Measurements from ENCODE around the gene NOP9. TPM values are rescaled to one million over a fixed set of nuclear protein-coding genes. Genes with fewer than 3 reads are reported as not detected.

NOP9 gene
- total and polyA plus RNA-seq, 8 donors = 22.4 to 28.4 (median 25.1) TPM

GRCh38 chr14:24311837-24312615, 12.4 kb downstream of the NOP9 start:
- TF ChIP-seq CTCF (IDR thresholded peaks at IDR 0.05) = peak in 1 of 2 donors; percentile 16
- peaks cover 0 to 20% of the 10 kb centered on the region in 2 donors for H3K36me3 ChIP-seq
- H3K27ac ChIP-seq = peak overlapping the region; percentile 86 to 95
- intact Hi-C loops (cut with DNase I) = no loop called here
- H3K27me3 ChIP-seq = peaks cover 0 to 16% of the 10 kb centered on the region in 2 donors
- peak overlapping the region in 1 of 2 donors; percentile 64 for H3K4me3 ChIP-seq
- DNase-seq = no peak
- no peaks in the 10 kb centered on the region for H3K9me3 ChIP-seq
- peaks cover 38 to 96% of the 10 kb centered on the region in 2 donors for H3K4me1 ChIP-seq
- no peak for ATAC-seq

- Histone ChIP-seq H3K36me3 (peaks cover 0 to 14% of the 10 kb centered on the region in 2 donors), H3K4me3 (peak overlapping the region in 1 of 2 donors; percentile 64), H3K9me3 (no peaks in the 10 kb centered on the region), H3K4me1 (peaks cover 38 to 100% of the 10 kb centered on the region in 2 donors), H3K27ac (peak overlapping the region; percentile 86 to 95), H3K27me3 (peaks cover 0 to 16% of the 10 kb centered on the region in 2 donors)
- ATAC-seq (no peak), DNase-seq (peak in 2 of 4 donors; percentile 31 to 72)
- intact Hi-C loops (cut with DNase I) = no loop called here
- no peak for TF ChIP-seq CTCF (IDR thresholded peaks at IDR 0.05)
Observed at GRCh38 chr14:24312736-24313507, 13.3 kb downstream of the NOP9 start.

GRCh38 chr14:24313913-24314312, 14.3 kb downstream of the NOP9 start:
- peaks cover 0 to 24% of the 10 kb centered on the region in 2 donors for H3K27me3 ChIP-seq
- H3K4me3 ChIP-seq = peak overlapping the region in 1 of 2 donors; percentile 32
- no peaks in the 10 kb centered on the region for H3K9me3 ChIP-seq
- intact Hi-C loops (cut with DNase I) = no loop called here
- H3K36me3 ChIP-seq = peaks cover 0 to 20% of the 10 kb centered on the region in 2 donors
- DNase-seq (peak in 2 of 4 donors; percentile 33 to 67), ATAC-seq (no peak)
- peak overlapping the region; percentile 27 to 95 for H3K27ac ChIP-seq
- H3K4me1 ChIP-seq = peaks cover 38 to 100% of the 10 kb centered on the region in 2 donors
- TF ChIP-seq CTCF (IDR thresholded peaks at IDR 0.05) = no peak

GRCh38 chr14:24314377-24315193, 14.9 kb downstream of the NOP9 start:
- Histone ChIP-seq H3K27ac (peak overlapping the region; percentile 27 to 95), H3K36me3 (peaks cover 0 to 25% of the 10 kb centered on the region in 2 donors), H3K4me3 (peak overlapping the region in 1 of 2 donors; percentile 32), H3K4me1 (peaks cover 35 to 98% of the 10 kb centered on the region in 2 donors), H3K9me3 (no peaks in the 10 kb centered on the region), H3K27me3 (peaks cover 0 to 31% of the 10 kb centered on the region in 2 donors)
- intact Hi-C loops (cut with DNase I) = no loop called here
- DNase-seq = peak in 2 of 4 donors; percentile 39 to 69
- TF ChIP-seq CTCF (IDR thresholded peaks at IDR 0.05) = no peak
- no peak for ATAC-seq
